IPS-20b (cell line): Measurements from ENCODE around the gene E2F1.
A peak's percentile ranks its signal among the peaks of the same experiment; 100 is the strongest.

ENCODE experiments used
- H3K27ac ChIP-seq: one replicate; pipeline ENCODE4 v1.5.1; 2013; ENCODE audit warnings: low read length
- H3K27me3 ChIP-seq: 2 replicates; pipeline ENCODE4 v1.6.1; 2013; ENCODE audit warnings: mild to moderate bottlenecking, low read length, inconsistent platforms; ENCODE audit not compliant: insufficient read depth
- H3K36me3 ChIP-seq: 2 replicates; pipeline ENCODE4 v1.6.1; 2013; ENCODE audit warnings: low read depth, mild to moderate bottlenecking, inconsistent platforms, low read length, moderate library complexity; ENCODE audit not compliant: insufficient read depth
- H3K4me1 ChIP-seq: 2 replicates; pipeline ENCODE4 v1.6.1; 2013; ENCODE audit warnings: mild to moderate bottlenecking, control low read depth, inconsistent platforms, low read length, moderate library complexity; ENCODE audit not compliant: insufficient read depth
- H3K4me3 ChIP-seq: 2 replicates; pipeline ENCODE4 v1.5.1; 2013; ENCODE audit warnings: mild to moderate bottlenecking, low read length, inconsistent platforms
- H3K9ac ChIP-seq: 2 replicates; pipeline ENCODE4 v1.6.1; 2013; ENCODE audit warnings: low read depth, mild to moderate bottlenecking, inconsistent platforms, low read length, moderate library complexity
- H3K9me3 ChIP-seq: 2 replicates; pipeline ENCODE4 v1.6.1; 2013; ENCODE audit warnings: mild to moderate bottlenecking, low read depth, low read length, inconsistent platforms; ENCODE audit not compliant: insufficient read depth

Gene E2F1

GRCh38 chr20:33673410-33674293 is 12.5 kb downstream of the E2F1 start:
- no peaks in the 10 kb centered on the region for H3K9me3 ChIP-seq
- peaks cover 42% of the 10 kb centered on the region for H3K36me3 ChIP-seq
- H3K27me3 ChIP-seq, result no peaks in the 10 kb centered on the region
- peaks cover 17% of the 10 kb centered on the region for H3K4me1 ChIP-seq
- peak overlapping the region; percentile 73 for H3K9ac ChIP-seq
- H3K4me3 ChIP-seq, result peak overlapping the region; percentile 84
- H3K27ac ChIP-seq, result peak overlapping the region; percentile 28

GRCh38 chr20:33673114-33673409 is 13.1 kb downstream of the E2F1 start:
- Histone ChIP-seq H3K36me3 (peaks cover 38% of the 10 kb centered on the region), H3K4me3 (peak overlapping the region; percentile 84), H3K9me3 (no peaks in the 10 kb centered on the region), H3K4me1 (peaks cover 17% of the 10 kb centered on the region), H3K9ac (peak overlapping the region; percentile 73; the same call in 1 of the 2 replicates), H3K27me3 (no peaks in the 10 kb centered on the region; the same call in 1 of the 2 replicates), H3K27ac (no peak overlapping the region)

- peaks cover 17% of the 10 kb centered on the region for H3K4me1 ChIP-seq
- no peak overlapping the region for H3K27ac ChIP-seq
Observed at GRCh38 chr20:33672426-33673113, 13.6 kb downstream of the E2F1 start.

GRCh38 chr20:33671573-33672288 is 14.5 kb downstream of the E2F1 start:
- no peak overlapping the region for H3K27ac ChIP-seq
- H3K9me3 ChIP-seq, result no peaks in the 10 kb centered on the region
- no peak overlapping the region for H3K9ac ChIP-seq
- H3K4me3 ChIP-seq, result no peak overlapping the region
- peaks cover 25% of the 10 kb centered on the region for H3K36me3 ChIP-seq
- H3K27me3 ChIP-seq, result peaks cover 8% of the 10 kb centered on the region
- peaks cover 17% of the 10 kb centered on the region for H3K4me1 ChIP-seq

More at GRCh38 chr20:33672426-33673113, 13.6 kb downstream of the E2F1 start:
- no peak overlapping the region; the same call in 1 of the 2 replicates for H3K9ac ChIP-seq
- no peaks in the 10 kb centered on the region for H3K9me3 ChIP-seq
- peaks cover 4% of the 10 kb centered on the region for H3K27me3 ChIP-seq
- peaks cover 33% of the 10 kb centered on the region for H3K36me3 ChIP-seq
- peak overlapping the region; percentile 84 for H3K4me3 ChIP-seq

GRCh38 chr20:33670715-33671499 is 15.3 kb downstream of the E2F1 start:
- no peak overlapping the region for H3K4me3 ChIP-seq
- H3K9ac ChIP-seq, result no peak overlapping the region
- no peak overlapping the region for H3K27ac ChIP-seq
- H3K9me3 ChIP-seq, result no peaks in the 10 kb centered on the region
- H3K27me3 ChIP-seq, result peaks cover 8% of the 10 kb centered on the region
- H3K4me1 ChIP-seq, result peaks cover 22% of the 10 kb centered on the region
- peaks cover 19% of the 10 kb centered on the region for H3K36me3 ChIP-seq

GRCh38 chr20:33669873-33670640 is 16.1 kb downstream of the E2F1 start:
- no peak overlapping the region for H3K4me3 ChIP-seq
- peaks cover 19% of the 10 kb centered on the region for H3K36me3 ChIP-seq
- no peak overlapping the region for H3K27ac ChIP-seq
- no peak overlapping the region for H3K9ac ChIP-seq
- peaks cover 8% of the 10 kb centered on the region for H3K27me3 ChIP-seq
- peaks cover 17% of the 10 kb centered on the region for H3K4me1 ChIP-seq
- no peaks in the 10 kb centered on the region for H3K9me3 ChIP-seq

GRCh38 chr20:33669224-33669623 is 17.0 kb downstream of the E2F1 start:
- Histone ChIP-seq H3K36me3 (peaks cover 19% of the 10 kb centered on the region), H3K4me1 (peaks cover 17% of the 10 kb centered on the region; the same call in 1 of the 2 replicates), H3K27me3 (peaks cover 17% of the 10 kb centered on the region), H3K9me3 (no peaks in the 10 kb centered on the region), H3K27ac (no peak overlapping the region), H3K4me3 (no peak overlapping the region), H3K9ac (no peak overlapping the region)

- peaks cover 19% of the 10 kb centered on the region for H3K27me3 ChIP-seq
- H3K36me3 ChIP-seq, result peaks cover 19% of the 10 kb centered on the region
- no peak overlapping the region for H3K4me3 ChIP-seq
- H3K4me1 ChIP-seq, result peaks cover 19% of the 10 kb centered on the region; the same call in 1 of the 2 replicates
- H3K9me3 ChIP-seq, result no peaks in the 10 kb centered on the region
- no peak overlapping the region for H3K27ac ChIP-seq
- H3K9ac ChIP-seq, result no peak overlapping the region
Observed at GRCh38 chr20:33668466-33669155, 17.6 kb downstream of the E2F1 start.

- H3K36me3 ChIP-seq, result peaks cover 19% of the 10 kb centered on the region
- peaks cover 11% of the 10 kb centered on the region; the same call in 1 of the 2 replicates for H3K4me1 ChIP-seq
- H3K9ac ChIP-seq, result no peak overlapping the region
- peaks cover 19% of the 10 kb centered on the region for H3K27me3 ChIP-seq
- peak overlapping the region; percentile 69 for H3K4me3 ChIP-seq
- H3K9me3 ChIP-seq, result no peaks in the 10 kb centered on the region
- no peak overlapping the region for H3K27ac ChIP-seq
Observed at GRCh38 chr20:33667676-33668465, 18.3 kb downstream of the E2F1 start.
